Coronary artery (tissue), 2 donors: ENCODE results near the gene SSTR5.

Source experiments
- DNase-seq: peaks from one replicate; pipeline ENCODE4 v3.0.0-alpha.2; 2017; ENCODE audit warnings: low spot score
- H3K27ac ChIP-seq, 2 donors: fragments of 200-600 bp; sonication (generic); one replicate each; pipeline ENCODE4 v1.5.1; 2016 to 2019
- H3K4me3 ChIP-seq: fragments of 200-600 bp; sonication (generic); 2 replicates; pipeline ENCODE4 v1.5.1; 2016; ENCODE audit warnings: mild to moderate bottlenecking, moderate library complexity
- CTCF ChIP-seq: fragments of 200-600 bp; sonication (generic); IDR thresholded peaks from one replicate; pipeline ENCODE4 v1.5.1; 2019; ENCODE audit warnings: antibody characterized with exemption

Gene SSTR5

GRCh38 chr16:1112506-1113184, 40.1 kb downstream of the SSTR5 start:
- no peak for TF ChIP-seq CTCF
- no peak overlapping the region for H3K27ac ChIP-seq
- no peak for DNase-seq
- H3K4me3 ChIP-seq: no peak overlapping the region

DNA sequence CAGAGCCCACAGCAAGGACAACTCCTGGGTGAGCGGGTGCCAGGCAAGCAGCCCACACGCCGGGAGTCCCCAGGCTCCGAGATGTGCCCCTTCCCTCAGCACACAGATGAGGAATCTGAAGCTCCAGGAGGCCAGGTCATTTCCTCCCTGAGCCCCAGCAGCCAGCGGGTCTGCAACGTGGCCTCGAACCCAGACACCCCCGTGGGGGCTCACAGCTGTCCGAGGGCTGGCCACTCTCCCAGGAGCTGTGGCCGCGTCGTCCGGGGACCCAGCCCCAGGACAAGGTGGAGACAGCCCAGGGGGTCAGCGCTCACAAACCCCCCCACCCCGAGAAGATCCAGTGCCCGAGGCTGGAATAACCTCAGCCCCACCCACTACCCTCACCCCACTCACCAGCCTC, 40.9 kb downstream of the SSTR5 start:
- no peak for DNase-seq
- no peak overlapping the region for H3K27ac ChIP-seq
- no peak for TF ChIP-seq CTCF
- no peak overlapping the region for H3K4me3 ChIP-seq

DNA sequence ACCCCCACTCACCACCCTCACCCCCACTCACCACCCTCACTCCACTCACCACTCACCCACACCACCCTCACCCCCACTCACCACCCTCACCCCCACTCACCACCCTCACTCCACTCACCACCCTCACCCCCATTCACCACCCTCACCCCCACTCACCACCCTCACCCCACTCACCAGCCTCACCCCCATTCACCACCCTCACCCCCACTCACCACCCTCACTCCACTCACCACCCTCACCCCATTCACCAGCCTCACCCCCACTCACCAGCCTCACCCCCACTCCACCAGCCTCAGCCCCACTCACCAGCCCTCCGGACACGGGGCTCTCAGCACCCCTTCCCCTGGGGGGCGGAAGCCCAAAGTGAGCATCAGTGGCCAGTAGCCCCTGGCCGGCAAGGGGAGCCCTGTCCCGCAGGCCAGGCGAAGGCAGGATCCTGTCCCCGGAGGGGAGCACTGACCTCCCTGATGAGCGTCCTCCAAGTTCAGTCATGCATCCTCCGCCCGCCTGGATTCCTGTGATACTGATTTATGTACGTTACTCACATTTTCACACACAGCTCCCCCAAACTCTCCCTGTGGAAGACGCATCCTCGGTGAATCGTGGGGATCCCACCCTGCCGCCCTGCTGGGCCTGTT, 41.5 kb downstream of the SSTR5 start:
- TF ChIP-seq CTCF: no peak
- DNase-seq: no peak
- Histone ChIP-seq H3K27ac (no peak overlapping the region), H3K4me3 (no peak overlapping the region)

- TF ChIP-seq CTCF: no peak
- Histone ChIP-seq H3K27ac (no peak overlapping the region), H3K4me3 (no peak overlapping the region)
- DNase-seq: no peak
Observed at GRCh38 chr16:1116693-1117077, 44.1 kb downstream of the SSTR5 start.

- DNase-seq: no peak
- TF ChIP-seq CTCF: no peak
- Histone ChIP-seq H3K27ac (no peak overlapping the region), H3K4me3 (no peak overlapping the region)
Observed at GRCh38 chr16:1117176-1117900, 44.8 kb downstream of the SSTR5 start.

GRCh38 chr16:1117926-1118325, 45.4 kb downstream of the SSTR5 start:
- Histone ChIP-seq H3K27ac (no peak overlapping the region), H3K4me3 (no peak overlapping the region)
- no peak for TF ChIP-seq CTCF
- no peak for DNase-seq
